Measurements from ENCODE around the gene THADA. TPM values are rescaled to one million over a fixed set of nuclear protein-coding genes. Genes with fewer than 3 reads are reported as not detected.

The THADA gene
- polyA plus RNA-seq, 4 donors, result 6.3 to 13.5 (median 12.7) TPM

DNA sequence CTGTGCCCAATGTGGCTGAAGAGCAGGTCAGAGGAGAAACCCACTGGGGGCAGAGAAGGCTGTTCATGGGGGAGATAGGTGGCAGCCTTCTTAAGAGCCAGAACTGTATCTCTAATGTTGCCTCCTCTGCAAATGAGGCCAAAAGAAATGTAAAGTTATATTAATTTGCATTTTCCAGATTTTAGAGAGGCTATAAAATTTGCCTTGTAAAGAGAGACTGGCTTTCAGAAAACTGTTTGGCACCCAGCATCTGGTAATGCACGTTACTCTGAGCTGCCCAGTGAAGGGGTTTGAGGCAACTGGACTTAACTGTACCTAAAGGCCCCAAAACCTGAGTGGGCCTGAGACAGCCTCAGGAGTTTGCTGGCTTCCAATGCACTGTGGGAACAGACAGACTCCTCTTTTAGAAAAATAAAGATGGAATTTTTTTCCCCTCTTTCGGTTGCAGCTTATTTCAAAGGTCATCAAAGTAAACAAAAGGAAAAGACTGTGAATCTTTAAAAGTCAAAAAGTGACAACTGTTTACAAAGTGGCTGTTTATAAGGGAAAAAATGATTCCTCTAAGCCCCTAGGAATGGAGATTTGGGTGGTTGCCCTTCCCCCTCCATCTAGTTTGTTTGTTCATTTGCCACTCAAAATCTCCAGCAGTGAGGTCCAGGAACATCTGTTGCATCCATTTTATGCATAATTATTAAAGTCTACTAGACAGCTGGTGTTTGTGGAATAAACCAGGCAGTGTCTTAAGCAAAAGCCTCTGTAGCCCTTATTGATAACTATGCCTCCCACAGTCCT is 237.2 kb downstream of the THADA start:
- Histone ChIP-seq H3K4me3 (ENCODE audit: low read depth in 1 of 3, low read length in 3 of 3) (no peak overlapping the region), H3K9me3 (ENCODE audit: control insufficient read depth in 2 of 2, insufficient read depth in 1 of 2, low read depth in 1 of 2, low read length in 1 of 2) (no peaks in the 10 kb centered on the region), H3K4me1 (ENCODE audit: control insufficient read depth in 3 of 3, insufficient read depth in 2 of 3, low read depth in 1 of 3, low read length in 2 of 3) (no peaks in the 10 kb centered on the region), H3K36me3 (ENCODE audit: control insufficient read depth in 3 of 3, insufficient read depth in 2 of 3, low read depth in 1 of 3, low read length in 3 of 3) (no peaks in the 10 kb centered on the region), H3K27me3 (ENCODE audit: control insufficient read depth in 3 of 3, insufficient read depth in 3 of 3, low read length in 3 of 3) (no peaks in the 10 kb centered on the region), H3K27ac (ENCODE audit: low read depth in 1 of 3, low read length in 2 of 3) (peak overlapping the region in 1 of 3 donors; percentile 45)
- 65 to 85% (median 80%) methylated on average over 2 of the region's 2 CpGs for WGBS, 3 donors
- no peak for FAIRE-seq
- no peak for DNase-seq

DNA sequence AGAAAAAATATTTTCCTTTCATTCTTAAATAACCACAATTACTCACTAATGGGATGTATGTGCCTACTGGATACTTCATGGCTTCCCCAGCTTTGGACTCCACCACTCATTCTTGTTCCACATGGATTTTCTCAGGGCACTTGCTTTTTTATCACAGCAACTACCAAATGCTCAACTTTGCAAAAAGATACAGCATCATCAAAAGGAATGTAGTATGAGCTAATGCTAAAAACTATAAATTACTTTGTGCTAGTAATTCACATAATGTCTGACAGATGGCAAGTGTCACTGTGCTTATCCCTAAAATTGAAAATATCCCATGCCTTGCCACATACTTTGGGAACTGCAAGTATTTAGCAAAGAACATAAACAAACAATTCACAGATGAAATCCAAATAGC is 239.1 kb downstream of the THADA start:
- Histone ChIP-seq H3K4me3 (ENCODE audit: low read depth in 1 of 3, low read length in 3 of 3) (no peak overlapping the region), H3K36me3 (ENCODE audit: control insufficient read depth in 3 of 3, insufficient read depth in 2 of 3, low read depth in 1 of 3, low read length in 3 of 3) (no peaks in the 10 kb centered on the region), H3K27me3 (ENCODE audit: control insufficient read depth in 3 of 3, insufficient read depth in 3 of 3, low read length in 3 of 3) (no peaks in the 10 kb centered on the region), H3K4me1 (ENCODE audit: control insufficient read depth in 3 of 3, insufficient read depth in 2 of 3, low read depth in 1 of 3, low read length in 2 of 3) (no peaks in the 10 kb centered on the region), H3K27ac (ENCODE audit: low read depth in 1 of 3, low read length in 2 of 3) (no peak overlapping the region), H3K9me3 (ENCODE audit: control insufficient read depth in 2 of 2, insufficient read depth in 1 of 2, low read depth in 1 of 2, low read length in 1 of 2) (no peaks in the 10 kb centered on the region)
- DNase-seq (no peak), FAIRE-seq (no peak)

DNA sequence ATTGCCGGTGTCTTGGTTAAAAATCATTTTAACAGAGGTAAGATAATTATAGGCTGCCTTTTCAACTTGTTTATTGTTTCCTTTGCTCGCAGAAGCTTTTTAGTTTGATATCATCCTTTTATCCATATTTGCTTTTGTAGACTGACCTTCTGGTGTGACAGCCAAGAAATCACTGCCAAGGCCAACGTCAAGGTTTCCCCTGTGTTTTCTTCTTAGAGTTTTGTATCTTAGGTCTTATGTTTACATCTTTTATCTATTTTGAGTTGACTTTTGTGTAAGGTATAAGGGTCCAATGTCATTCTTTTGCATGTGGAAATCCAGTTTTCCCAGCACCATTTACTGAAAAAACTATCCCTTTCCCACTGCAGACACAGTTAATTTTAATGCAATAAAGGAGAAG is 240.4 kb downstream of the THADA start:
- no peak for DNase-seq
- Histone ChIP-seq H3K27ac (ENCODE audit: low read depth in 1 of 3, low read length in 2 of 3) (no peak overlapping the region), H3K36me3 (ENCODE audit: control insufficient read depth in 3 of 3, insufficient read depth in 2 of 3, low read depth in 1 of 3, low read length in 3 of 3) (no peaks in the 10 kb centered on the region), H3K9me3 (ENCODE audit: control insufficient read depth in 2 of 2, insufficient read depth in 1 of 2, low read depth in 1 of 2, low read length in 1 of 2) (no peaks in the 10 kb centered on the region), H3K4me3 (ENCODE audit: low read depth in 1 of 3, low read length in 3 of 3) (no peak overlapping the region), H3K27me3 (ENCODE audit: control insufficient read depth in 3 of 3, insufficient read depth in 3 of 3, low read length in 3 of 3) (no peaks in the 10 kb centered on the region), H3K4me1 (ENCODE audit: control insufficient read depth in 3 of 3, insufficient read depth in 2 of 3, low read depth in 1 of 3, low read length in 2 of 3) (peaks cover 0 to 7% (median 3%) of the 10 kb centered on the region in 3 donors)
- FAIRE-seq, result no peak
- 86 to 94% (median 91%) methylated on average over 3 of the region's 3 CpGs for WGBS, 3 donors

DNA sequence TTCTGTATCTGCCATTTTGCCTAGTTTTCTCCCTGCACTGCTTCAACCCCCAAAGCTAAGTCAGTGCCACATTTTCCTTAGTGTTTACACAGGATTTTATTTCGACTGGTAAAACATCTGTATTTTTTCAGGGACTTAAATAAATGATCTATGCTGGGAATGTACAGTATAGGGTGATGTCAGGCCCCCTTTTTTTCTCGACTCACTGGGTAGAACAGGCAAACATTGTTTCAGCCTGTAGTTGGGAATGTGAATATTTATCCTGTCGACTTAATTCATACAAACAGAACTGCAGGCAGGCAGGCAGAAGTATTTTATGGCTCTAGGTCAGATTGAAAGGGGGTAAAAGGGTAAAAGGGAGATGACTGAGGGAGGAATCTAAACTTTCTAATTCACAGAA is 245.9 kb downstream of the THADA start:
- Histone ChIP-seq H3K27ac (ENCODE audit: low read depth in 1 of 3, low read length in 2 of 3) (peak overlapping the region in 2 of 3 donors; percentile 73 to 74), H3K4me3 (ENCODE audit: low read depth in 1 of 3, low read length in 3 of 3) (no peak overlapping the region), H3K4me1 (ENCODE audit: control insufficient read depth in 3 of 3, insufficient read depth in 2 of 3, low read depth in 1 of 3, low read length in 2 of 3) (peaks cover 0 to 45% (median 22%) of the 10 kb centered on the region in 3 donors), H3K9me3 (ENCODE audit: control insufficient read depth in 2 of 2, insufficient read depth in 1 of 2, low read depth in 1 of 2, low read length in 1 of 2) (no peaks in the 10 kb centered on the region), H3K27me3 (ENCODE audit: control insufficient read depth in 3 of 3, insufficient read depth in 3 of 3, low read length in 3 of 3) (no peaks in the 10 kb centered on the region), H3K36me3 (ENCODE audit: control insufficient read depth in 3 of 3, insufficient read depth in 2 of 3, low read depth in 1 of 3, low read length in 3 of 3) (no peaks in the 10 kb centered on the region)
- DNase-seq (peak in 1 of 2 donors; percentile 32), FAIRE-seq (no peak)
- 36 to 49% (median 45%) methylated on average over 3 of the region's 3 CpGs for WGBS, 3 donors

DNA sequence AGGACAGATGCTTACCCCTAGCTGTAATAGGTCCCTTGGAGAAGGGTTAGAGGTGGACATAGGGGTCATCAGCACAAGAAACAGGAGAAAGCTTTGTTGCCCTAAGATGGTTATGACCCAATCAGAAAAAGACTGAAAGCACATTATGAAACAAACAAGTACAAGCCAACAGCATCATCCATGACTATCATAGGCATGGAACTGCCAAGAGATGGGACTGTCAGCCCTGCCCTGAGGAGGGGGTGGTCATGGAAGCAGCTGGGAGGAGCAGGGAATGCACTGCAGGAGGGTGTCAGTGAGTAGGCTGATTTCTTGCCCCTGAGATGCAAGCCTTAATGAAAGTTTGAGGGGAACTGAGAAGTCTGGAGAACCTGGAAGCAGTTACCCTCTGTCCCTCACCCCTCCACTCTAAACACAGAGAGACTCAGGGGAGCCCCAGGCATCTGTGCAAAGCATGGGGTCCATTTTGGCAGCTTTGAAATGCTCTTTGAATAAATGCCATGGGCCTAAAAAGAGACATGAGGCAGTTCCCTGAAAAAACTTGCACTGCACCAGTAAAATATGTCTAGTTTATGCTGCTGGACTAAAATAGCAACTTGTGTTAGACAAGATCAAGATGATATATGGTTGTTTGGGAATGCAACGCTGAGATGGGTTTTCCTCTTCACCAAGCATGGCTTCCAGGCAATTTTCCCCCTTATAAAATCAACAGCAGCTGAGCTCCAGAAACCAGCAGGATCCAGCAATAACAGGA is 246.8 kb downstream of the THADA start:
- FAIRE-seq, result no peak
- peak in 1 of 2 donors; percentile 37 for DNase-seq

DNA sequence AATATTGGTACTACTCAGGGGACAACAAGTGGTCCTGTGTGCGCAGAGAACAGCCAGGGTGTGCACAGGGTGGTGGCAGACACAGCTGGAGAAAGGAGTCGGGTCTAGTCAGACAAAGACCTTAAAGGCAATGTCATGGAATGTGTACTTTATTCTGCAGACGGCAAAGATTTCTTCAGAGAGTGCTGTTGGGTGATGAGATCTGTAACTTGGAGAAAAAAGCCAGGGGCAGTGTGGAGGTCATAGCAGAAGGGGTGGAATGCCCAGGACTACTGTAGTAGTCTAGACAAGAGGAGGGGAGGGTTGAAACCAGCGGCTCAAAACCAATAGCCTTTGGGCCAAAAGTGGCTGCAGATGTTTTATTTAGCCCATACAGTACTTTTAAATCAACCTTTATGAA is 248.1 kb downstream of the THADA start:
- peak overlapping the region in 2 of 3 donors; percentile 59 to 82 for H3K27ac ChIP-seq (ENCODE audit: low read depth in 1 of 3, low read length in 2 of 3)
- H3K9me3 ChIP-seq (ENCODE audit: control insufficient read depth in 2 of 2, insufficient read depth in 1 of 2, low read depth in 1 of 2, low read length in 1 of 2), result no peaks in the 10 kb centered on the region
- H3K4me1 ChIP-seq (ENCODE audit: control insufficient read depth in 3 of 3, insufficient read depth in 2 of 3, low read depth in 1 of 3, low read length in 2 of 3), result peaks cover 0 to 61% (median 24%) of the 10 kb centered on the region in 3 donors
- no peaks in the 10 kb centered on the region for H3K27me3 ChIP-seq (ENCODE audit: control insufficient read depth in 3 of 3, insufficient read depth in 3 of 3, low read length in 3 of 3)
- WGBS, 3 donors, result 78 to 94% (median 93%) methylated on average over 4 of the region's 4 CpGs
- H3K36me3 ChIP-seq (ENCODE audit: control insufficient read depth in 3 of 3, insufficient read depth in 2 of 3, low read depth in 1 of 3, low read length in 3 of 3), result peaks cover 0 to 4% (median 0%) of the 10 kb centered on the region in 3 donors
- DNase-seq (no peak), FAIRE-seq (no peak)
- no peak overlapping the region for H3K4me3 ChIP-seq (ENCODE audit: low read depth in 1 of 3, low read length in 3 of 3)

More for the DNA sequence above, 246.8 kb downstream of the THADA start:
- peak overlapping the region in 2 of 3 donors; percentile 73 to 82 for H3K27ac ChIP-seq (ENCODE audit: low read depth in 1 of 3, low read length in 2 of 3)
- H3K36me3 ChIP-seq (ENCODE audit: control insufficient read depth in 3 of 3, insufficient read depth in 2 of 3, low read depth in 1 of 3, low read length in 3 of 3), result no peaks in the 10 kb centered on the region
- WGBS, 3 donors, result 57 to 80% (median 74%) methylated on average over 1 of the region's 1 CpG
- H3K4me1 ChIP-seq (ENCODE audit: control insufficient read depth in 3 of 3, insufficient read depth in 2 of 3, low read depth in 1 of 3, low read length in 2 of 3), result peaks cover 0 to 53% (median 22%) of the 10 kb centered on the region in 3 donors
- H3K4me3 ChIP-seq (ENCODE audit: low read depth in 1 of 3, low read length in 3 of 3), result no peak overlapping the region
- H3K9me3 ChIP-seq (ENCODE audit: control insufficient read depth in 2 of 2, insufficient read depth in 1 of 2, low read depth in 1 of 2, low read length in 1 of 2), result no peaks in the 10 kb centered on the region
- no peaks in the 10 kb centered on the region for H3K27me3 ChIP-seq (ENCODE audit: control insufficient read depth in 3 of 3, insufficient read depth in 3 of 3, low read length in 3 of 3)

DNA sequence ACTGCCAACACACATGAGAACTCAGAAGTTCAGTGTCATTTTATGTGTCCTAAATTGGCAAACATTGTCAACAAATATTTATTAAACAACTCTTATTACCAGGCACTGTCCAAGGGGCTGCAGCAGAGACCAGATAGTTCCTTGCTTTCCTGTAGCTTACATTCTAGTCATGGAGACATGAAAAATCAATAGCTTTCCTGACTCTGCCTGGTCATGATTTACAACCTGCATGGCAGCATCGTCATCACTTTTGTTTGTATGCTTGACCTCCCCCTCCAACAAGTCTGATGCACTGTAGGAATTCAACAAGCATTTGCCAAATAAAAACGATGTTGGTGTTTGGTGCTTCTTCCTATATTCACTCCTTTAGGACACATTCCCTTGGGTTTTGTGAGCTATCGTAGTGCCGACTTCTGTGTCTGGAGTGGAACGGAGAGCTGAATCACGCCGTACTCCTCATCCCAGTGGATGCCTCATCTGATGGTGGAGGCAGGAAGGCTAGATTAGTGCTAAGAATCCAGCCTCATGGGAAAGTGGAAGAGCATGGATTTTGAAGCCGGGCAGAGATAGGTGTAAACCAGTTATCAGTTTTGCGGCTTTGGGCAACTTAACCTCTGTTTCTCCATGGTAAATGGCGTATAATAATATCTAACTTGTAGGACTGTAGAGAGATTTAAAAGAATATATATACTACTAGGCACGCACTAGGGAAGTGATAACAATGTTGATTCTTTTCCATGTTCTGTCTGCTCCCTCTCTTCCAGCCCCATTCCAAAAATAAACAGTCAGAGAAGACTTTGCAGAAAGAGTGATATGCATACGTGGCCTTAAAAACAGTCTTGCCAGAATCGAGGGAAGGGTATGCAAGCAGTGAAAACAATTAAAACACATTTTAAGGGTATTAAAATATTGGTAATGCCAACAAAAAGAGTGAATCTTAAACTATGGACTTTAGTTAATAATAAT is 249.0 kb downstream of the THADA start:
- H3K4me1 ChIP-seq (ENCODE audit: control insufficient read depth in 3 of 3, insufficient read depth in 2 of 3, low read depth in 1 of 3, low read length in 2 of 3), result peaks cover 0 to 61% (median 24%) of the 10 kb centered on the region in 3 donors
- H3K4me3 ChIP-seq (ENCODE audit: low read depth in 1 of 3, low read length in 3 of 3), result no peak overlapping the region
- DNase-seq (no peak), FAIRE-seq (no peak)
- H3K36me3 ChIP-seq (ENCODE audit: control insufficient read depth in 3 of 3, insufficient read depth in 2 of 3, low read depth in 1 of 3, low read length in 3 of 3), result peaks cover 0 to 4% (median 0%) of the 10 kb centered on the region in 3 donors
- no peaks in the 10 kb centered on the region for H3K9me3 ChIP-seq (ENCODE audit: control insufficient read depth in 2 of 2, insufficient read depth in 1 of 2, low read depth in 1 of 2, low read length in 1 of 2)
- peak overlapping the region in 2 of 3 donors; percentile 19 to 43 for H3K27ac ChIP-seq (ENCODE audit: low read depth in 1 of 3, low read length in 2 of 3)
- no peaks in the 10 kb centered on the region for H3K27me3 ChIP-seq (ENCODE audit: control insufficient read depth in 3 of 3, insufficient read depth in 3 of 3, low read length in 3 of 3)
- 84 to 93% (median 92%) methylated on average over 13 of the region's 13 CpGs for WGBS, 3 donors

DNA sequence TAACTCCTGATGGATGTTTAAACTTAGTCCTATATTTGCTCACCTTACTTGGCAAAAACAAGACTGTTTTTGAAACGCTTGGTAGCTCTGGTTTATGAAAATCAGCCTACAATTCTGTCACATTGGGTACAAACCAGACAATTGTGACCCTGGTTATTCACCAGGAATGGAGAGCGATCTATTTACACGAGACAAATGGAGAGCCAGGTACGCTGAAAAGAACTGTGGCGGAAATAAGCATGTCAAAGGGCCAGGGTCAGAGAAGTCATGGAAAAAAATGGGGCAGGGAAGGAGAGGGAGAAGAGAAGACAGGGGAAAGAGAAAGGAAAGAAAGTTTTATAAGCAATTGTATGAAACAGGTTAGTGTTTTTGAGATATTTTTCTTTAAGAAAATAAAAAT is 250.0 kb downstream of the THADA start:
- Histone ChIP-seq H3K4me1 (ENCODE audit: control insufficient read depth in 3 of 3, insufficient read depth in 2 of 3, low read depth in 1 of 3, low read length in 2 of 3) (peaks cover 0 to 61% (median 19%) of the 10 kb centered on the region in 3 donors), H3K4me3 (ENCODE audit: low read depth in 1 of 3, low read length in 3 of 3) (no peak overlapping the region), H3K36me3 (ENCODE audit: control insufficient read depth in 3 of 3, insufficient read depth in 2 of 3, low read depth in 1 of 3, low read length in 3 of 3) (peaks cover 0 to 4% (median 0%) of the 10 kb centered on the region in 3 donors), H3K27me3 (ENCODE audit: control insufficient read depth in 3 of 3, insufficient read depth in 3 of 3, low read length in 3 of 3) (no peaks in the 10 kb centered on the region), H3K9me3 (ENCODE audit: control insufficient read depth in 2 of 2, insufficient read depth in 1 of 2, low read depth in 1 of 2, low read length in 1 of 2) (no peaks in the 10 kb centered on the region), H3K27ac (ENCODE audit: low read depth in 1 of 3, low read length in 2 of 3) (no peak overlapping the region)
- 92 to 94% (median 93%) methylated on average over 5 of the region's 5 CpGs for WGBS, 3 donors
- FAIRE-seq (no peak), DNase-seq (no peak)

All from small intestine (tissue), 7 donors.